Right forelimb (tissue), 1 donor: ENCODE measurements around the gene FGFR2.

Experiments
- DNase-seq: peaks from one replicate; pipeline ENCODE4 v3.0.0-alpha.2; 2018

The FGFR2 gene

GRCh38 chr10:121442086-121442935, 155.9 kb downstream of the FGFR2 start:
- DNase-seq: no peak

- DNase-seq: no peak
Observed at GRCh38 chr10:121440461-121440860, 157.8 kb downstream of the FGFR2 start.

- DNase-seq: no peak
Observed at GRCh38 chr10:121438333-121438732, 159.9 kb downstream of the FGFR2 start.

GRCh38 chr10:121437596-121437995, 160.6 kb downstream of the FGFR2 start:
- no peak for DNase-seq

GRCh38 chr10:121436630-121437341, 161.5 kb downstream of the FGFR2 start:
- DNase-seq: no peak

GRCh38 chr10:121436281-121436629, 162.0 kb downstream of the FGFR2 start:
- no peak for DNase-seq

GRCh38 chr10:121435099-121435875, 163.0 kb downstream of the FGFR2 start:
- no peak for DNase-seq

GRCh38 chr10:121433965-121434364, 164.3 kb downstream of the FGFR2 start:
- no peak for DNase-seq

GRCh38 chr10:121428867-121429266, 169.4 kb downstream of the FGFR2 start:
- no peak for DNase-seq
